ENCODE measurements around the gene APBA2.

DNA sequence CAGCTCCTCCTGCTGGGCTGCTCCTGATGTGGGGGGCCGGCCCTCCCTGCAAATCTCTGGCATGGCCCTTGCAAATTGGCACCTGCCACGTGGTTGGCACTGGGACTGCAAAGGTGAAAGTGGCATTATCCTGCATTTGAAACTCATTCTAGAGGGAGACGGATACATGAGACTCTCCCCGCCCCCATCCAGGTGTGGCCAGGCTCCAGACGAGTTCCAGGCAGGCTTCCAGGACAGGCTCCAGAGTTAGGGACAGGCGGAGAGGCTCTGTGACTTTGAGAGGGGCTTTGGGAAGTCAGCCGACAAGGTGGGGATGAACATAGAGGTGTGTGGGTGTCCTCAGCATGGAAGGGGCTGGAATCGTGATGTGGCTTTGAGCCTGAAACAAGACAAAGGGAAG lies 178.5 kb downstream of the APBA2 start:
- TF ChIP-seq, protein P1, sequence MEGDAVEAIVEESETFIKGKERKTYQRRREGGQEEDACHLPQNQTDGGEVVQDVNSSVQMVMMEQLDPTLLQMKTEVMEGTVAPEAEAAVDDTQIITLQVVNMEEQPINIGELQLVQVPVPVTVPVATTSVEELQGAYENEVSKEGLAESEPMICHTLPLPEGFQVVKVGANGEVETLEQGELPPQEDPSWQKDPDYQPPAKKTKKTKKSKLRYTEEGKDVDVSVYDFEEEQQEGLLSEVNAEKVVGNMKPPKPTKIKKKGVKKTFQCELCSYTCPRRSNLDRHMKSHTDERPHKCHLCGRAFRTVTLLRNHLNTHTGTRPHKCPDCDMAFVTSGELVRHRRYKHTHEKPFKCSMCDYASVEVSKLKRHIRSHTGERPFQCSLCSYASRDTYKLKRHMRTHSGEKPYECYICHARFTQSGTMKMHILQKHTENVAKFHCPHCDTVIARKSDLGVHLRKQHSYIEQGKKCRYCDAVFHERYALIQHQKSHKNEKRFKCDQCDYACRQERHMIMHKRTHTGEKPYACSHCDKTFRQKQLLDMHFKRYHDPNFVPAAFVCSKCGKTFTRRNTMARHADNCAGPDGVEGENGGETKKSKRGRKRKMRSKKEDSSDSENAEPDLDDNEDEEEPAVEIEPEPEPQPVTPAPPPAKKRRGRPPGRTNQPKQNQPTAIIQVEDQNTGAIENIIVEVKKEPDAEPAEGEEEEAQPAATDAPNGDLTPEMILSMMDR (IDR thresholded peaks at IDR 0.05), result no peak
- TF ChIP-seq POLR2AphosphoS5 (IDR thresholded peaks at IDR 0.05; ENCODE audit: low read depth, low read length), result no peak
- no peak for TF ChIP-seq REST (IDR thresholded peaks at IDR 0.05; ENCODE audit: insufficient read depth in 1 of 2, low read depth in 2 of 2, low read length in 1 of 2)
